ENCODE results near the gene DOK5. TPM values are rescaled to one million over a fixed set of nuclear protein-coding genes. Genes with fewer than 3 reads are reported as not detected.

The DOK5 gene
- total and polyA plus RNA-seq, 2 of the 8 experiments (the other 6 are each of a cell fraction or from before 2014, with no cell fraction given): 8.9 to 15.0 TPM

DNA sequence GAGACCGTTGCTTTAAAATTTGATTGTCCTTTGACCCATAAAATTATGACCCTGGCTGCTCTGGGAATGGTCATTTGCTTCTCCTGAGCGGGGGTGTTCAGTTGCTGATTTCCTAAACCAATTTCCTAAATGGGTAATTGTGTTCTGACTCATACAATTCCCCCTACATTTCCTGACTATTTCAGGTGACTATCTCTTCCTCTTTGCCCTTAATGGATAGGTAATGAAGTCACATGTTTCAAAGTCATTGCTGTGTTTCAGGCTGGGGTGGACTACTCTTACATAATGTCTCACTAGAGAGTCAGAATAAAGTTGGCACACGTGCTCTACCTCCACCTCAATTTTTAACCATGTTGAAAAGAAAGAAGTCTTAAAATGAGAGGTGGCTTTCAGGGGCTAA lies 109.8 kb downstream of the DOK5 start:
- H3K56ac ChIP-seq (replicated peaks; ENCODE audit: insufficient read length, low read depth, low read length): no peak overlapping the region
- no peak overlapping the region for H4K8ac ChIP-seq (ENCODE audit: extremely low read depth, insufficient read depth, low read length)
- no peak overlapping the region for H2AK5ac ChIP-seq (ENCODE audit: low read depth, low read length)
- no peaks in the 10 kb centered on the region for H3K79me2 ChIP-seq (ENCODE audit: control insufficient read depth in 1 of 2, insufficient read depth in 2 of 2, low read length in 2 of 2)
- H3K14ac ChIP-seq (ENCODE audit: insufficient read length): no peak overlapping the region
- H2BK12ac ChIP-seq (ENCODE audit: low read depth, low read length): no peak overlapping the region
- no peaks in the 10 kb centered on the region for H3K9me3 ChIP-seq (ENCODE audit: insufficient read depth in 2 of 2, low read depth in 1 of 2, low read length in 1 of 2)
- DNase-seq (ENCODE audit: low read depth in 1 of 2, low spot score in 2 of 2) (no peak), FAIRE-seq (no peak)
- no peaks in the 10 kb centered on the region for H3K79me1 ChIP-seq (ENCODE audit: low read depth, low read length)
- H3K4me2 ChIP-seq (ENCODE audit: insufficient read depth in 1 of 2, low read depth in 2 of 2, low read length in 2 of 2): no peak overlapping the region
- H3K36me3 ChIP-seq (ENCODE audit: control insufficient read depth in 2 of 4, insufficient read depth in 4 of 4, low read length in 3 of 4): no peaks in the 10 kb centered on the region
- H3K23me2 ChIP-seq (ENCODE audit: low read depth, low read length): no peaks in the 10 kb centered on the region
- H4K5ac ChIP-seq (ENCODE audit: insufficient read length, low read depth, low read length): no peak overlapping the region
- no peaks in the 10 kb centered on the region for H3K4me1 ChIP-seq (replicated peaks in 1 of 4; ENCODE audit: control insufficient read depth in 3 of 4, insufficient read depth in 4 of 4, low read length in 3 of 4)
- ChIA-PET CTCF (ENCODE audit: partially characterized antibody) (no interaction called here), POLR2A (ENCODE audit: partially characterized antibody) (no interaction called here)
- WGBS, 2 experiments (ENCODE audit: extremely low coverage in 1 of 2, insufficient coverage in 1 of 2, insufficient read length in 1 of 2, insufficient replicate concordance in 2 of 2, low coverage in 1 of 2, low lambda C conversion rate in 2 of 2, missing lambda C conversion rate in 1 of 2): 87% methylated on average over 3 of the region's 3 CpGs; no CpG with 5 or more reads in 1 of the 2 experiments
- no peak overlapping the region for H2AFZ ChIP-seq (ENCODE audit: low read length)
- no peak overlapping the region for H3K4me3 ChIP-seq (ENCODE audit: extremely low read depth in 1 of 4, insufficient read depth in 2 of 4, low read depth in 3 of 4, low read length in 4 of 4)
- no peak overlapping the region for H2BK120ac ChIP-seq (replicated peaks; ENCODE audit: low read depth, low read length)
- H3K9ac ChIP-seq (replicated peaks in 1 of 4; ENCODE audit: extremely low read depth in 1 of 4, low read depth in 3 of 4, low read length in 3 of 4): no peak overlapping the region
- no peak for TF ChIP-seq JUN (IDR thresholded peaks at IDR 0.05; ENCODE audit: low read depth, low read length)
- TF ChIP-seq SP2 (IDR thresholded peaks at IDR 0.05; ENCODE audit: low read length): no peak
- no peak for TF ChIP-seq CHD2 (IDR thresholded peaks at IDR 0.05; ENCODE audit: low read length)
- TF ChIP-seq RFX5 (IDR thresholded peaks at IDR 0.05; ENCODE audit: borderline replicate concordance, low read depth, low read length): no peak
- no peak for TF ChIP-seq RNF2 (IDR thresholded peaks at IDR 0.05; ENCODE audit: borderline replicate concordance, low read depth, low read length, missing control alignments, poor library complexity, severe bottlenecking)
- TF ChIP-seq TAF7 (optimal IDR thresholded peaks at IDR 0.05; ENCODE audit: borderline replicate concordance, low read depth, low read length): no peak
- TF ChIP-seq, protein P1, sequence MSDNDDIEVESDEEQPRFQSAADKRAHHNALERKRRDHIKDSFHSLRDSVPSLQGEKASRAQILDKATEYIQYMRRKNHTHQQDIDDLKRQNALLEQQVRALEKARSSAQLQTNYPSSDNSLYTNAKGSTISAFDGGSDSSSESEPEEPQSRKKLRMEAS (IDR thresholded peaks at IDR 0.05): no peak
- no peak for TF ChIP-seq CBX5 (IDR thresholded peaks at IDR 0.05; ENCODE audit: low read depth, low read length)
- TF ChIP-seq TEAD4 (IDR thresholded peaks at IDR 0.05; ENCODE audit: low read depth, low read length): no peak
- TF ChIP-seq, protein P2, sequence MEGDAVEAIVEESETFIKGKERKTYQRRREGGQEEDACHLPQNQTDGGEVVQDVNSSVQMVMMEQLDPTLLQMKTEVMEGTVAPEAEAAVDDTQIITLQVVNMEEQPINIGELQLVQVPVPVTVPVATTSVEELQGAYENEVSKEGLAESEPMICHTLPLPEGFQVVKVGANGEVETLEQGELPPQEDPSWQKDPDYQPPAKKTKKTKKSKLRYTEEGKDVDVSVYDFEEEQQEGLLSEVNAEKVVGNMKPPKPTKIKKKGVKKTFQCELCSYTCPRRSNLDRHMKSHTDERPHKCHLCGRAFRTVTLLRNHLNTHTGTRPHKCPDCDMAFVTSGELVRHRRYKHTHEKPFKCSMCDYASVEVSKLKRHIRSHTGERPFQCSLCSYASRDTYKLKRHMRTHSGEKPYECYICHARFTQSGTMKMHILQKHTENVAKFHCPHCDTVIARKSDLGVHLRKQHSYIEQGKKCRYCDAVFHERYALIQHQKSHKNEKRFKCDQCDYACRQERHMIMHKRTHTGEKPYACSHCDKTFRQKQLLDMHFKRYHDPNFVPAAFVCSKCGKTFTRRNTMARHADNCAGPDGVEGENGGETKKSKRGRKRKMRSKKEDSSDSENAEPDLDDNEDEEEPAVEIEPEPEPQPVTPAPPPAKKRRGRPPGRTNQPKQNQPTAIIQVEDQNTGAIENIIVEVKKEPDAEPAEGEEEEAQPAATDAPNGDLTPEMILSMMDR (IDR thresholded peaks at IDR 0.05; ENCODE audit: control extremely low read depth in 1 of 3, insufficient read depth in 1 of 3, low read depth in 1 of 3, low read length in 3 of 3): no peak
- H3K27me3 ChIP-seq (replicated peaks in 1 of 4; ENCODE audit: control insufficient read depth in 3 of 4, extremely low read depth in 1 of 4, insufficient read depth in 3 of 4, low read length in 3 of 4): no peaks in the 10 kb centered on the region
- no peak overlapping the region for H3K27ac ChIP-seq (ENCODE audit: low read depth, low read length)
- H4K20me1 ChIP-seq (replicated peaks in 1 of 2; ENCODE audit: control insufficient read depth in 1 of 2, insufficient read depth in 2 of 2, low read length in 2 of 2): no peaks in the 10 kb centered on the region
- no peak overlapping the region for H3K4ac ChIP-seq (replicated peaks; ENCODE audit: insufficient read length, low read depth, low read length)
- no peak overlapping the region for H2BK20ac ChIP-seq (ENCODE audit: low read length)
- H3K23ac ChIP-seq (ENCODE audit: insufficient read length): no peak overlapping the region
- H3K18ac ChIP-seq (ENCODE audit: extremely low read depth, low read length): no peak overlapping the region
- H4K91ac ChIP-seq (replicated peaks; ENCODE audit: insufficient read length, low read length): no peak overlapping the region
- H2BK5ac ChIP-seq (ENCODE audit: low read depth, low read length): no peak overlapping the region
- no peak overlapping the region for H2BK15ac ChIP-seq (ENCODE audit: low read length)
